HG03521 (cell line): ENCODE results near the gene MMD2.

Experiments
- ATAC-seq: cut with Tn5 transposase; IDR thresholded peaks from one replicate; pipeline ENCODE4 v1.9.1; 2021; ENCODE audit warnings: mild to moderate bottlenecking, moderate library complexity; ENCODE audit not compliant: unreplicated experiment

Gene MMD2

GRCh38 chr7:4959306-4959705 is 319 bp upstream of the MMD2 start:
- ATAC-seq, result no peak

GRCh38 chr7:4957847-4958476 is 1.0 kb downstream of the MMD2 start:
- ATAC-seq, result no peak

- ATAC-seq, result no peak
These were observed 6.9 kb downstream of the MMD2 start for GRCh38 chr7:4951903-4952636.

- ATAC-seq, result no peak
These were observed 7.7 kb downstream of the MMD2 start for GRCh38 chr7:4951304-4951703.

- no peak for ATAC-seq
These were observed 10.6 kb downstream of the MMD2 start for GRCh38 chr7:4948402-4948801.

- ATAC-seq, result no peak
These were observed 13.0 kb downstream of the MMD2 start for GRCh38 chr7:4945949-4946348.

- no peak for ATAC-seq
These were observed 14.0 kb downstream of the MMD2 start for GRCh38 chr7:4944939-4945338.

- ATAC-seq, result no peak
These were observed 15.7 kb downstream of the MMD2 start for GRCh38 chr7:4943297-4943696.

GRCh38 chr7:4939971-4940728 is 18.8 kb downstream of the MMD2 start:
- no peak for ATAC-seq

- ATAC-seq, result no peak
These were observed 21.6 kb downstream of the MMD2 start for GRCh38 chr7:4937411-4937810.

GRCh38 chr7:4934419-4935025 is 24.5 kb downstream of the MMD2 start:
- no peak for ATAC-seq

- no peak for ATAC-seq
These were observed 27.0 kb downstream of the MMD2 start for GRCh38 chr7:4931943-4932342.

GRCh38 chr7:4929005-4929404 is 30.0 kb downstream of the MMD2 start:
- no peak for ATAC-seq

- ATAC-seq, result no peak
These were observed 30.5 kb downstream of the MMD2 start for GRCh38 chr7:4928445-4928844.

GRCh38 chr7:4919969-4920766 is 38.8 kb downstream of the MMD2 start:
- no peak for ATAC-seq

- ATAC-seq, result no peak
These were observed 42.9 kb downstream of the MMD2 start for GRCh38 chr7:4916113-4916512.

- no peak for ATAC-seq
These were observed 47.7 kb downstream of the MMD2 start for GRCh38 chr7:4911111-4911828.

- ATAC-seq, result no peak
These were observed 52.3 kb downstream of the MMD2 start for GRCh38 chr7:4906682-4907081.

GRCh38 chr7:4905171-4905570 is 53.8 kb downstream of the MMD2 start:
- ATAC-seq, result no peak

- ATAC-seq, result no peak
These were observed 54.6 kb downstream of the MMD2 start for GRCh38 chr7:4904346-4904745.
